Right kidney (tissue), 1 donor: ENCODE measurements around the gene PTPRF.

ENCODE experiments used
- DNase-seq: peaks from one replicate; pipeline ENCODE4 v3.0.0-alpha.2; 2016

PTPRF gene

GRCh38 chr1:43580039-43580438, 49.4 kb downstream of the PTPRF start:
- DNase-seq, result no peak

- DNase-seq, result no peak
Observed at GRCh38 chr1:43582162-43582566, 51.5 kb downstream of the PTPRF start.

GRCh38 chr1:43583058-43583457, 52.4 kb downstream of the PTPRF start:
- DNase-seq, result no peak

- DNase-seq, result no peak
Observed at GRCh38 chr1:43584204-43584603, 53.5 kb downstream of the PTPRF start.

- DNase-seq, result no peak
Observed at GRCh38 chr1:43585557-43585956, 54.9 kb downstream of the PTPRF start.

- DNase-seq, result no peak
Observed at GRCh38 chr1:43586136-43586731, 55.6 kb downstream of the PTPRF start.

GRCh38 chr1:43587001-43587400, 56.3 kb downstream of the PTPRF start:
- DNase-seq, result no peak

GRCh38 chr1:43587594-43587993, 56.9 kb downstream of the PTPRF start:
- no peak for DNase-seq

GRCh38 chr1:43588592-43588991, 57.9 kb downstream of the PTPRF start:
- no peak for DNase-seq

- DNase-seq, result no peak
Observed at GRCh38 chr1:43590388-43590925, 59.8 kb downstream of the PTPRF start.

GRCh38 chr1:43591181-43591580, 60.5 kb downstream of the PTPRF start:
- DNase-seq, result no peak

- DNase-seq, result no peak
Observed at GRCh38 chr1:43592051-43592665, 61.5 kb downstream of the PTPRF start.

GRCh38 chr1:43592974-43593683, 62.4 kb downstream of the PTPRF start:
- no peak for DNase-seq

- DNase-seq, result no peak
Observed at GRCh38 chr1:43596579-43596978, 65.9 kb downstream of the PTPRF start.

- DNase-seq, result no peak
Observed at GRCh38 chr1:43597028-43597427, 66.3 kb downstream of the PTPRF start.

- DNase-seq, result no peak
Observed at GRCh38 chr1:43597721-43598120, 67.0 kb downstream of the PTPRF start.

- DNase-seq, result no peak
Observed at GRCh38 chr1:43598622-43599021, 67.9 kb downstream of the PTPRF start.

GRCh38 chr1:43600033-43601020, 69.6 kb downstream of the PTPRF start:
- no peak for DNase-seq

- no peak for DNase-seq
Observed at GRCh38 chr1:43602990-43603389, 72.3 kb downstream of the PTPRF start.

GRCh38 chr1:43604192-43604591, 73.5 kb downstream of the PTPRF start:
- DNase-seq, result no peak

- no peak for DNase-seq
Observed at GRCh38 chr1:43605157-43605556, 74.5 kb downstream of the PTPRF start.

- no peak for DNase-seq
Observed at GRCh38 chr1:43605766-43606165, 75.1 kb downstream of the PTPRF start.
